AG09319 (cell line): ENCODE measurements around the gene CACNA1C.
"Not testable (repeated sequence)": the region's sequence is repeated elsewhere in the genome, so short reads cannot be mapped to it uniquely, and the experiment has no call there.

Experiments used
- DNase-seq: peaks from one replicate; pipeline ENCODE4 v3.0.0-alpha.2; 2010; ENCODE audit warnings: low read depth; ENCODE audit errors: extremely low read depth
- CTCF ChIP-seq: IDR thresholded peaks from 2 replicates; pipeline ENCODE4 v1.5.1; 2011; ENCODE audit warnings: low read depth, mild to moderate bottlenecking, inconsistent platforms, low read length, moderate library complexity

The CACNA1C gene

GRCh38 chr12:2129076-2129475 lies 76.3 kb downstream of the CACNA1C start:
- DNase-seq = peak; percentile 44
- TF ChIP-seq CTCF = no peak

- DNase-seq = not testable (repeated sequence)
These were observed 83.1 kb downstream of the CACNA1C start for GRCh38 chr12:2135661-2136418.

GRCh38 chr12:2136901-2137300 lies 84.1 kb downstream of the CACNA1C start:
- no peak for DNase-seq
- no peak for TF ChIP-seq CTCF

- no peak for DNase-seq
- no peak for TF ChIP-seq CTCF
These were observed 84.9 kb downstream of the CACNA1C start for GRCh38 chr12:2137711-2138110.

GRCh38 chr12:2138294-2138693 lies 85.5 kb downstream of the CACNA1C start:
- no peak for DNase-seq
- no peak for TF ChIP-seq CTCF

GRCh38 chr12:2138871-2139308 lies 86.1 kb downstream of the CACNA1C start:
- no peak for DNase-seq
- TF ChIP-seq CTCF = no peak

GRCh38 chr12:2139651-2140050 lies 86.9 kb downstream of the CACNA1C start:
- DNase-seq = no peak

More at GRCh38 chr12:2139651-2140050, 86.9 kb downstream of the CACNA1C start:
- no peak for TF ChIP-seq CTCF
